Measurements from ENCODE around the gene FADS1. TPM values are rescaled to one million over a fixed set of nuclear protein-coding genes. Genes with fewer than 3 reads are reported as not detected.

Gene FADS1
- total RNA-seq, 1 experiment from 2014 or later: 150 TPM

GRCh38 chr11:61785837-61786402 lies 30.9 kb downstream of the FADS1 start:
- H3K4me1 ChIP-seq (replicated peaks; ENCODE audit: insufficient read depth): no peaks in the 10 kb centered on the region; the same call in 1 of the 2 replicates
- H3K79me2 ChIP-seq (ENCODE audit: low read depth): peaks cover 18% of the 10 kb centered on the region
- peaks cover 26% of the 10 kb centered on the region for H3K36me3 ChIP-seq (ENCODE audit: low read depth)
- H3K4me3 ChIP-seq: no peak overlapping the region
- H2AFZ ChIP-seq: no peak overlapping the region
- H3K4me2 ChIP-seq: no peak overlapping the region
- CTCF ChIA-PET: no interaction called here
- intact Hi-C loops (cut with micrococcal nuclease; ENCODE audit: unreplicated experiment): no loop called here
- no peaks in the 10 kb centered on the region for H3K9me2 ChIP-seq (ENCODE audit: insufficient read depth)
- no peaks in the 10 kb centered on the region for H3K9me3 ChIP-seq (ENCODE audit: insufficient read depth, low read depth)
- H4K20me1 ChIP-seq (ENCODE audit: insufficient read depth): peaks cover 5% of the 10 kb centered on the region; the same call in 1 of the 2 replicates
- no TSS peak for BruUV-seq (replicated peaks)
- DNase-seq: no peak
- no peaks in the 10 kb centered on the region for H3K27me3 ChIP-seq (ENCODE audit: insufficient read depth, low read depth)
- H3F3A ChIP-seq (ENCODE audit: insufficient read depth, low read depth): peaks cover 13% of the 10 kb centered on the region
- TF ChIP-seq EZH2 (IDR thresholded peaks at IDR 0.05; ENCODE audit: low read depth): no peak
- H3K27ac ChIP-seq: no peak overlapping the region
- POLR2A ChIA-PET (ENCODE audit: unreplicated experiment): interaction anchor here (0.5 to 0.6 kb wide), 2 partner anchors 16 to 106 kb away, joined by 5 to 17 read pairs; no protein-coding TSS in a partner anchor

GRCh38 chr11:61784506-61784805 lies 32.3 kb downstream of the FADS1 start:
- Histone ChIP-seq H3K9me2 (ENCODE audit: insufficient read depth) (no peaks in the 10 kb centered on the region), H3K4me1 (replicated peaks; ENCODE audit: insufficient read depth) (no peaks in the 10 kb centered on the region), H3F3A (ENCODE audit: insufficient read depth, low read depth) (peaks cover 13% of the 10 kb centered on the region), H3K27ac (no peak overlapping the region), H3K79me2 (ENCODE audit: low read depth) (peaks cover 4% of the 10 kb centered on the region; the same call in 1 of the 2 replicates), H3K4me3 (no peak overlapping the region), H3K36me3 (ENCODE audit: low read depth) (peaks cover 18% of the 10 kb centered on the region), H3K4me2 (no peak overlapping the region), H4K20me1 (ENCODE audit: insufficient read depth) (peaks cover 5% of the 10 kb centered on the region; the same call in 1 of the 2 replicates), H3K9me3 (ENCODE audit: insufficient read depth, low read depth) (no peaks in the 10 kb centered on the region), H2AFZ (no peak overlapping the region), H3K27me3 (ENCODE audit: insufficient read depth, low read depth) (no peaks in the 10 kb centered on the region)
- ChIA-PET CTCF (no interaction called here), POLR2A (ENCODE audit: unreplicated experiment) (no interaction called here)
- intact Hi-C loops (cut with micrococcal nuclease; ENCODE audit: unreplicated experiment): no loop called here
- no peak for DNase-seq
- TF ChIP-seq EZH2 (IDR thresholded peaks at IDR 0.05; ENCODE audit: low read depth): no peak
- no peak for TF ChIP-seq CTCF (conservative IDR thresholded peaks at IDR 0.05)
- BruUV-seq (replicated peaks): no TSS peak

- no peak for DNase-seq
- Histone ChIP-seq H3K4me1 (replicated peaks; ENCODE audit: insufficient read depth) (no peaks in the 10 kb centered on the region), H3K9me2 (ENCODE audit: insufficient read depth) (no peaks in the 10 kb centered on the region), H3F3A (ENCODE audit: insufficient read depth, low read depth) (peaks cover 13% of the 10 kb centered on the region), H2AFZ (no peak overlapping the region), H3K4me3 (no peak overlapping the region), H3K36me3 (ENCODE audit: low read depth) (peaks cover 13% of the 10 kb centered on the region; the same call in 1 of the 2 replicates), H3K9me3 (ENCODE audit: insufficient read depth, low read depth) (no peaks in the 10 kb centered on the region), H3K27ac (no peak overlapping the region), H3K4me2 (no peak overlapping the region), H3K27me3 (ENCODE audit: insufficient read depth, low read depth) (no peaks in the 10 kb centered on the region), H3K79me2 (ENCODE audit: low read depth) (no peaks in the 10 kb centered on the region), H4K20me1 (ENCODE audit: insufficient read depth) (peaks cover 5% of the 10 kb centered on the region; the same call in 1 of the 2 replicates)
- TF ChIP-seq CTCF (conservative IDR thresholded peaks at IDR 0.05) (no peak), EZH2 (IDR thresholded peaks at IDR 0.05; ENCODE audit: low read depth) (no peak)
- CTCF ChIA-PET: no interaction called here
- intact Hi-C loops (cut with micrococcal nuclease; ENCODE audit: unreplicated experiment): no loop called here
- BruUV-seq (replicated peaks): no TSS peak
- POLR2A ChIA-PET (ENCODE audit: unreplicated experiment): no interaction called here
These were observed 32.9 kb downstream of the FADS1 start for GRCh38 chr11:61783717-61784505.

Measured in PC-9 (cell line).